LNCAP (cell line): ENCODE data around the gene FXYD2.

Experiments used
- TF ChIP-seq, protein P1 (sequence below): fragments of 450-650 bp; IDR thresholded peaks from 2 replicates; pipeline ENCODE4 v1.5.1; 2017; ENCODE audit warnings: mild to moderate bottlenecking

FXYD2 gene

GRCh38 chr11:117793583-117793982 lies 31.0 kb downstream of the FXYD2 start:
- TF ChIP-seq, protein P1, sequence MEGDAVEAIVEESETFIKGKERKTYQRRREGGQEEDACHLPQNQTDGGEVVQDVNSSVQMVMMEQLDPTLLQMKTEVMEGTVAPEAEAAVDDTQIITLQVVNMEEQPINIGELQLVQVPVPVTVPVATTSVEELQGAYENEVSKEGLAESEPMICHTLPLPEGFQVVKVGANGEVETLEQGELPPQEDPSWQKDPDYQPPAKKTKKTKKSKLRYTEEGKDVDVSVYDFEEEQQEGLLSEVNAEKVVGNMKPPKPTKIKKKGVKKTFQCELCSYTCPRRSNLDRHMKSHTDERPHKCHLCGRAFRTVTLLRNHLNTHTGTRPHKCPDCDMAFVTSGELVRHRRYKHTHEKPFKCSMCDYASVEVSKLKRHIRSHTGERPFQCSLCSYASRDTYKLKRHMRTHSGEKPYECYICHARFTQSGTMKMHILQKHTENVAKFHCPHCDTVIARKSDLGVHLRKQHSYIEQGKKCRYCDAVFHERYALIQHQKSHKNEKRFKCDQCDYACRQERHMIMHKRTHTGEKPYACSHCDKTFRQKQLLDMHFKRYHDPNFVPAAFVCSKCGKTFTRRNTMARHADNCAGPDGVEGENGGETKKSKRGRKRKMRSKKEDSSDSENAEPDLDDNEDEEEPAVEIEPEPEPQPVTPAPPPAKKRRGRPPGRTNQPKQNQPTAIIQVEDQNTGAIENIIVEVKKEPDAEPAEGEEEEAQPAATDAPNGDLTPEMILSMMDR: no peak

DNA sequence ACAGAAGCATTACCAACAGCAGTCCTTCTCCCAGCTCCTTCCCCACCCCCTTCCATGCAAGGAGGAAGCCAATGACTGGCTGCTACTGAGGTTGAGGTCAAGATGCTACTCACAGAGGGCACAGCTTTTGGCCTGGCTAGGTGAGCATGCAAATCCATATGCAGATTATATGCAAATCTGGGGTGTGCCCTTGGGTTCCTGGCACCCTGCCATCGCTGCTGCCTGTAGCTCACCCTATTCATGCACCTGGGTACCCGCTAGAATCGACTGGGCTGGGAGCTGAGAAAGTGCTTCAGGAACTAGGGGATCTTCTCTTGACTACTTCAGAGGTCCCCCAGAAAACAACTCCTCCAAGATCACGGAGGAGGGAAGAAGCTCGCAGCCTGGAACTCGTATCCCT lies 31.6 kb downstream of the FXYD2 start:
- TF ChIP-seq, protein P1: no peak

GRCh38 chr11:117792241-117792640 lies 32.3 kb downstream of the FXYD2 start:
- TF ChIP-seq, protein P1: no peak

GRCh38 chr11:117790279-117790678 lies 34.3 kb downstream of the FXYD2 start:
- TF ChIP-seq, protein P1: no peak

- TF ChIP-seq, protein P1: no peak
Observed at GRCh38 chr11:117789241-117789640, 35.3 kb downstream of the FXYD2 start.

GRCh38 chr11:117786135-117786870 lies 38.2 kb downstream of the FXYD2 start:
- TF ChIP-seq, protein P1: no peak

GRCh38 chr11:117782101-117782500 lies 42.4 kb downstream of the FXYD2 start:
- TF ChIP-seq, protein P1: no peak

GRCh38 chr11:117781627-117782026 lies 42.9 kb downstream of the FXYD2 start:
- TF ChIP-seq, protein P1: no peak
